Bronchial smooth muscle cell (primary cell): ENCODE results near the gene BHMT2. TPM values are rescaled to one million over a fixed set of nuclear protein-coding genes. Genes with fewer than 3 reads are reported as not detected.

Source experiments
- total RNA-seq: library from RNA; depleted of rRNA; stranded (reverse); fragments of >200 nt; gene quantifications from 2 replicates; pipeline ENCODE4 v1.2.1, GENCODE V29; 2014

Gene BHMT2
- total RNA-seq = 4.4 and 4.6 TPM in 2 replicates

GRCh38 chr5:79069488-79070349, at the start of gene BHMT2, which contains the start of gene DMGDH:
BHMT2 (plus strand) TSS chr5:79069767; CDS start chr5:79069783, 16 bp downstream.
DMGDH (minus strand) TSS chr5:79069674; CDS start chr5:79069620, 54 bp downstream.

GRCh38 chr5:79111387-79111959, 41.9 kb downstream of the BHMT2 start, which contains the start of gene BHMT:
BHMT (plus strand) TSS chr5:79111809; CDS start chr5:79111886, 77 bp downstream.

Other genes with a start within 250 kb of the BHMT2 start
- 8.2 and 8.8 TPM in 2 replicates for gene ARSB, start 84.5 kb upstream of the BHMT2 start, total RNA-seq
- gene DMGDH, start 93 bp upstream of the BHMT2 start, total RNA-seq = 1.6 and 5.1 TPM in 2 replicates
- not detected in 2 replicates for gene BHMT, start 42.0 kb downstream of the BHMT2 start, total RNA-seq
- gene JMY, start 166.4 kb downstream of the BHMT2 start, total RNA-seq = 10.9 and 11.5 TPM in 2 replicates